Karpas-422 (cell line): ENCODE results near the gene IZUMO3. TPM values are rescaled to one million over a fixed set of nuclear protein-coding genes. Genes with fewer than 3 reads are reported as not detected.

ENCODE experiments used
- DNase-seq: peaks from one replicate; pipeline ENCODE4 v3.0.0-alpha.2; 2015
- H2AFZ ChIP-seq: fragments of 200-600 bp; sonication (generic); 2 replicates; pipeline ENCODE4 v1.6.1; 2014; ENCODE audit warnings: antibody characterized with exemption, low read length, mixed read lengths
- H3K27ac ChIP-seq: fragments of 200-600 bp; sonication (generic); 2 replicates; pipeline ENCODE4 v1.5.1; 2014; ENCODE audit warnings: mild to moderate bottlenecking, low read length, moderate library complexity
- H3K27me3 ChIP-seq: fragments of 200-600 bp; sonication (generic); 2 replicates; pipeline ENCODE4 v1.6.1; 2014; ENCODE audit warnings: low read length, mixed read lengths
- H3K36me3 ChIP-seq: fragments of 200-600 bp; sonication (generic); 2 replicates; pipeline ENCODE4 v1.6.1; 2014; ENCODE audit warnings: low read length, mixed read lengths; ENCODE audit not compliant: insufficient read depth
- H3K4me1 ChIP-seq: fragments of 200-600 bp; sonication (generic); 2 replicates; pipeline ENCODE4 v1.6.1; 2014; ENCODE audit warnings: mild to moderate bottlenecking, low read length, mixed read lengths
- H3K4me2 ChIP-seq: fragments of 200-600 bp; sonication (generic); 2 replicates; pipeline ENCODE4 v1.6.1; 2014; ENCODE audit warnings: low read length, low read depth, mild to moderate bottlenecking; ENCODE audit not compliant: poor library complexity, severe bottlenecking
- H3K4me3 ChIP-seq: fragments of 200-600 bp; sonication (generic); 2 replicates; pipeline ENCODE4 v1.5.1; 2014; ENCODE audit warnings: mild to moderate bottlenecking, antibody characterized with exemption, low read length, mixed read lengths
- H3K79me2 ChIP-seq: fragments of 200-600 bp; sonication (generic); 2 replicates; pipeline ENCODE4 v1.6.1; 2014; ENCODE audit warnings: mild to moderate bottlenecking, low read length, mixed read lengths
- H3K9ac ChIP-seq: fragments of 200-600 bp; sonication (generic); 2 replicates; pipeline ENCODE4 v1.6.0; 2014; ENCODE audit warnings: low read length
- H3K9me2 ChIP-seq: fragments of 200-600 bp; sonication (generic), shearing (Covaris generic); replicated peaks from 2 replicates; pipeline ENCODE4 v1.6.0; 2014; ENCODE audit warnings: mild to moderate bottlenecking, low read length, moderate library complexity; ENCODE audit not compliant: insufficient read depth
- H3K9me3 ChIP-seq: fragments of 300-700, 200-600 bp; sonication (generic); 2 replicates; pipeline ENCODE4 v1.6.1; 2014; ENCODE audit warnings: low read length, mixed read lengths
- H4K20me1 ChIP-seq: fragments of 200-600 bp; sonication (generic); 2 replicates; pipeline ENCODE4 v1.6.1; 2014; ENCODE audit warnings: mild to moderate bottlenecking, antibody characterized with exemption, low read length, low read depth; ENCODE audit not compliant: insufficient read depth
- total RNA-seq: library from RNA; depleted of rRNA; stranded (reverse); fragments of >200 nt; shearing (Covaris generic); gene quantifications from 2 replicates; pipeline ENCODE4 v1.2.3, GENCODE V29; 2014; ENCODE audit warnings: low replicate concordance

The IZUMO3 gene
- total RNA-seq, 1 experiment from 2014 or later, result not detected

- H3K4me2 ChIP-seq, result no peak overlapping the region
- DNase-seq, result no peak
- H3K9ac ChIP-seq, result no peak overlapping the region
These were observed 43.3 kb downstream of the IZUMO3 start for GRCh38 chr9:24502206-24502937.

GRCh38 chr9:24500761-24501160, 44.9 kb downstream of the IZUMO3 start:
- no peaks in the 10 kb centered on the region for H3K36me3 ChIP-seq
- no peak overlapping the region for H2AFZ ChIP-seq
- no peaks in the 10 kb centered on the region for H3K4me1 ChIP-seq
- peaks cover 25% of the 10 kb centered on the region for H3K9me3 ChIP-seq
- H3K4me2 ChIP-seq, result no peak overlapping the region
- H3K27me3 ChIP-seq, result no peaks in the 10 kb centered on the region
- H3K27ac ChIP-seq, result no peak overlapping the region
- H3K4me3 ChIP-seq, result no peak overlapping the region
- no peak for DNase-seq
- H3K79me2 ChIP-seq, result no peaks in the 10 kb centered on the region
- H3K9ac ChIP-seq, result no peak overlapping the region
- H3K9me2 ChIP-seq, result no peaks in the 10 kb centered on the region
- no peaks in the 10 kb centered on the region for H4K20me1 ChIP-seq

More at GRCh38 chr9:24502206-24502937, 43.3 kb downstream of the IZUMO3 start:
- H3K27ac ChIP-seq, result no peak overlapping the region
- H3K27me3 ChIP-seq, result no peaks in the 10 kb centered on the region
- H3K79me2 ChIP-seq, result no peaks in the 10 kb centered on the region
- H3K4me3 ChIP-seq, result no peak overlapping the region
- H3K9me2 ChIP-seq, result no peaks in the 10 kb centered on the region
- no peak overlapping the region for H2AFZ ChIP-seq
- no peaks in the 10 kb centered on the region for H3K36me3 ChIP-seq
- H3K9me3 ChIP-seq, result peaks cover 20% of the 10 kb centered on the region
- H4K20me1 ChIP-seq, result no peaks in the 10 kb centered on the region
- no peaks in the 10 kb centered on the region for H3K4me1 ChIP-seq

- H3K27ac ChIP-seq, result no peak overlapping the region
- no peaks in the 10 kb centered on the region for H3K36me3 ChIP-seq
- H3K27me3 ChIP-seq, result no peaks in the 10 kb centered on the region
- no peak overlapping the region for H3K9ac ChIP-seq
- no peak overlapping the region for H3K4me3 ChIP-seq
- no peak for DNase-seq
- peaks cover 21% of the 10 kb centered on the region for H3K9me3 ChIP-seq
- no peak overlapping the region for H3K4me2 ChIP-seq
- no peaks in the 10 kb centered on the region for H3K9me2 ChIP-seq
- H4K20me1 ChIP-seq, result no peaks in the 10 kb centered on the region
- no peaks in the 10 kb centered on the region for H3K4me1 ChIP-seq
- H2AFZ ChIP-seq, result no peak overlapping the region
- H3K79me2 ChIP-seq, result no peaks in the 10 kb centered on the region
These were observed 47.1 kb downstream of the IZUMO3 start for GRCh38 chr9:24498632-24499031.

- no peaks in the 10 kb centered on the region for H4K20me1 ChIP-seq
- H3K4me2 ChIP-seq, result no peak overlapping the region
- H3K36me3 ChIP-seq, result no peaks in the 10 kb centered on the region
- no peak overlapping the region for H3K9ac ChIP-seq
- no peaks in the 10 kb centered on the region for H3K27me3 ChIP-seq
- H2AFZ ChIP-seq, result no peak overlapping the region
- no peaks in the 10 kb centered on the region for H3K9me2 ChIP-seq
- DNase-seq, result no peak
- no peak overlapping the region for H3K27ac ChIP-seq
- H3K79me2 ChIP-seq, result no peaks in the 10 kb centered on the region
- H3K4me3 ChIP-seq, result no peak overlapping the region
- H3K9me3 ChIP-seq, result peaks cover 18% of the 10 kb centered on the region
- no peaks in the 10 kb centered on the region for H3K4me1 ChIP-seq
These were observed 48.0 kb downstream of the IZUMO3 start for GRCh38 chr9:24497671-24498070.
